Skeletal muscle cell (primary cell): ENCODE measurements around the gene MBL2.

Source experiments
- DNase-seq: peaks from one replicate; pipeline ENCODE4 v3.0.0-alpha.2; 2010; ENCODE audit warnings: low read depth
- H3K4me3 ChIP-seq: 2 replicates; pipeline ENCODE4 v1.5.1; 2011; ENCODE audit warnings: low read depth, mild to moderate bottlenecking, control low read depth, low read length, moderate library complexity

Gene MBL2

DNA sequence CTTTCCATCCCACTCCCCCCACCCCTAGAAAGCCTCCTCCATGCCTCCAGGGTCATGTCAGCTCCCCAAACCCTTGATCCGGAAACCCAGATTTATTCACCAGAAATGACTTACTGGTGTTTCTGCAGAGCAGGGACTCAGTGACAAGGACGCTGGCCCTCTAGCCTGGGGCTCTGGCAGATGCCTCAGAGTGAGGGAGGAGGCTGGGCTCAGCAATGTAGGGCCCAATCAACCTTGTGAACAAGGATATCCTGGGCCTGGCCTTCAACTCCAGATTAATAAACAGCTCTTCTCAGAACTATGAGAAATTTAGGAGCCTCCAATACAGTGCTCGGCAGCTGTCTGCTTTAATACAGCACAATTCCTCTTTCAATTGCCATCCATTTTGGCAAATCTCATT is at the start of gene MBL2:
MBL2 (minus strand) TSS at position 162 of the 400 bp plus-strand sequence. CDS start 1,149 bp downstream, outside the sequence.
- no peak within 1 kb of the TSS for H3K4me3 ChIP-seq
- DNase-seq: no peak

DNA sequence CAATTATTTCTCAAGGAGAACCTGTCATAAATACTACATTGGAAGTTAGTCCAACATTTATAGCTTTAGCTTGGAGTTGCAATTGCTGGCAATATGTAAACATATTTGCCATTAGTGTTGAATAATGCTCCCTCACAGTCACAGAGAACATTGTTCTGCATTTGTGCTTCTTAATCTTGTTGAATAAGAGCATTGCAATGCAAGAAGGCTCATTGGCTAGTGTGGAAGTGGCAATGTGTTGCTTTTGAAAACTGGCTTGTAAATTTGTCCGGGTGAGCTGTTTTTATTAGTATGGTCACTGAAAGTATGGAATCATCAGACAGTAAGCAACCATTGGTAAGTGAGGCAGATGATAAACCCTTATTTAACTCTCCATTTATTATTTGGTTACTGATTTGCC is 47.7 kb upstream of the MBL2 start:
- no peak for DNase-seq
- no peak overlapping the region for H3K4me3 ChIP-seq

DNA sequence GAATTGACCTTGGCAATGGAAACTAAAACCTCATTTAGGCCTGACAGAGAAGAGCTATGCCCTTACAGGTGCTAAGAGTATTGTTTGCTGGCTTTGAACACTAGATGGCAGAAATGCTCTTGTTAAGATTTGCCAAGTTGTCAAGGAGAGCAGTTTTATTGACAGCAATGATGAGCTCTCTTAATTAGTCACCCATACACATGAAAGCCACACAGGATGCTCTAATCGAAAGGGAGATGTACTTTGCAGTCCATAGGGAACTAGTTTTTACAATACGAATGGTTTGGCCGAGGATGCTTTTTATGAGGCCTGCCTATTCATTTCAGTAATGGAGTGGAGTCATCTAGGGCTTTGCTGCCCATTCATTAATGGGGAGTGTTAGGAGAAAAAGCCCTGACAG is 45.4 kb upstream of the MBL2 start:
- DNase-seq: peak; percentile 11

DNA sequence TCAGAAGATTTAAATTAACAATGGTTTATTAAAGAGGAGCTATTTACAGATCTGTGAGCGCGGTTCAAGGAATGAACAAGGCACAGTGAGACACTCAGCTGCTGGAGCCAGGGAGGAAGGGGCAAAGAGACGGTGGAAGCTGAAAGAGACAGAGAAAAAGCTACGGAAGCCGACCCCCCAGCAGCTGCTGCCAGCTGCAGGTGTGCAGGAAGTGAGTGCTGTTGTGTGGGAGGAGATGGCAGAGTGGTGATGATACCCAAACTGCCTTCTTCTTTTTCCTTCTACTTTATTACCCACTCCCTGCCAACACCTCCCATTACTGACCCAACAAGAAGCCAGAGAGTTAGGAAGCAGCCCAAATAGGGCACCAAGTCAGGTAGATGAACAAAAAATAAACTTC is 41.9 kb upstream of the MBL2 start:
- DNase-seq: no peak
- no peak overlapping the region for H3K4me3 ChIP-seq

More for the DNA sequence above, 45.4 kb upstream of the MBL2 start:
- H3K4me3 ChIP-seq: no peak overlapping the region

DNA sequence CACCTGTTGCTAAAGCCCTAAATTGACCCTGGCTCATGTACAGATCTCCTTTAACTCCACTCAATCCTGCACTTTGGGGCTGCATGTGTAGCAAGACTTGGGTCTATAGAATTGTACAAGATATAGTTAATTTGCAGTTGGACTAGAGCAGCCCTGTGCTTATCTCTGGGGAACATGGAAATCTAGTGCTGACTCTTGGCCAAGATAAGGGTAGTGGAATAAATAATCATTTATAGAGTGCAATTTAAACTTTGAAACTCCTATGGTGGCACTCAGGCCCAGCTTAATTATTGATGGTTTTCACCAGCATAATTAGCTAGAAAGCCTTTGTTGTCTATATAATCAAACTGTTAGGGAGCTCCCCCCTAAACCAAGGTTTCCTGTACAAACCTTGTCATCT is 39.2 kb upstream of the MBL2 start:
- no peak overlapping the region for H3K4me3 ChIP-seq
- no peak for DNase-seq

DNA sequence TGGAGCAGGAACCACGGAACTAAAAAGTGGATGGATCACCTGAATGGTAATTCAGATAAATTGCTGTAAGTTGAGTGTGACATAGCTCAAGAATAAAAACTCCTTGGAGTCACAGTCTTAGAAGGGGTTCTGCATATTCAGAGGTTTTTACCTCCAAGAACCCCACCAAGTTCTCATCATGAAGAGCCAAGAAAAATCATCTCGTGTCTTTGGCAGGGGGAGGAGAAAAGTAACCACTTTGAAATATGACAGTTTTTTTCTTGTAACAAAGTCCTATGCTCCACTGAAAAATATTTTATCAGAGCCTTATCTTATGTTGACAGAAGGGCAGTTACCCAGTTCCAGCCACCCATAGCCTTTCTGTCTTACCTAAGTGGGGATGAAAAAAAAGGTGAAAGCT is 38.2 kb upstream of the MBL2 start:
- H3K4me3 ChIP-seq: no peak overlapping the region
- no peak for DNase-seq

DNA sequence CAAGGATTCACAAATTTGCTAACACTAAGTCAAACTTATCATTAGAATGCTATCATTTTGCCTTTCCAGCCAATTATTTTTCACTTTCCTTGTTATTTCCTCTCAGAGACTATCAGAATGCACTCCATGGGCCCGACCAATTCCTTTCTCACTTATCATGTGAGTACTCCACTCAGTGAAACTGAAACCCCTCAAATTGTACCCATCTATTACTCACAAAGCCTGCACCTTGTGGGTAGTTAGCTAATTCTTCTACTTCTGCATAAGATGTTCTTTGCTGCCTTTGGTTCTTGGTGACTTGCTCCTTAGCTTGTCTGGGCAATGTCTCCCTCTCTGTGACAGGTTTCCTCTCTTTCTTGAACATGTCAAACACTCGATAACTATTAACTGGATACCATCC is 35.2 kb upstream of the MBL2 start:
- no peak for DNase-seq
- H3K4me3 ChIP-seq: no peak overlapping the region

DNA sequence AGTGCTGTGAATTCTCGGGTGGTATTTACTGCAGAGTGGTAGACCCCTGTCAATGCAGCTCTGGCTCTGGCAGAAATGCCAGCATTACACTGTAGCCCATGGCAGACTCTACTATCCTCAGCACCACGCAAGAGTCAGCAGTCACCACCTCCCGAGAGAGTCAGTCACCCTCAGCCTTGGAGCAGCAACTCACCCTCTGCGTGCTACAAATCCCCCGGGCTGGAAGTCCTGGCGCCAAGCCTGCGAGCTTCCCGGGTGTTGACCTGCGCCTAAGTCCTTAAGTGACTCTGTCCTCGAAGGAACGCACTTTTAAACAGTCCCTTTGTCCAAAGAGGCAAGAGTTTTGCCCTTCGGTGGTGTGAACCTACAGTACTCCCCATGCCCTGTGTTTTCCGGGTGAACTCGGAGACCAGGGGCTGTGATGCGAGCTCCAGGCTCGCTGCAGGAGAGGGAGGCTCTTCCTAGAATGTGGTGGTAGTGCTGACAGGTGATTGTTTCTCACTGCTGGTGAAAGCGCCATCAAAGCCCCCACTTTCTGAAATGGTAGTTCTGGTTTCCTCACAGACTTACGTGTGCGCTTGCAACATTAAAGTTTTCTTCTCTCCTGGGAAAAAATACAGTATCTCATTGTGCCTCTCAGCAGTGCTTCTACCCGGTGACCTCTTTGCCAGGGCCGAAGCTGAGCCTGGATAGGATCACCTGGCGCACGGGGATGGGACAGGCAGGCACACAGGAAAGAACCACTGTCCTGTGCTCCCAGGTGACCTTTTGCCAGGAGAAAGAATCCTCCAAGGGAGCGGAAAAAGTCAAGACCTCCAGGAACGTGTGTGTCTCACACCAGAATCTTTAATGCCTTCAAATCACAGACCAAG is 33.1 kb upstream of the MBL2 start:
- no peak overlapping the region for H3K4me3 ChIP-seq
- no peak for DNase-seq

DNA sequence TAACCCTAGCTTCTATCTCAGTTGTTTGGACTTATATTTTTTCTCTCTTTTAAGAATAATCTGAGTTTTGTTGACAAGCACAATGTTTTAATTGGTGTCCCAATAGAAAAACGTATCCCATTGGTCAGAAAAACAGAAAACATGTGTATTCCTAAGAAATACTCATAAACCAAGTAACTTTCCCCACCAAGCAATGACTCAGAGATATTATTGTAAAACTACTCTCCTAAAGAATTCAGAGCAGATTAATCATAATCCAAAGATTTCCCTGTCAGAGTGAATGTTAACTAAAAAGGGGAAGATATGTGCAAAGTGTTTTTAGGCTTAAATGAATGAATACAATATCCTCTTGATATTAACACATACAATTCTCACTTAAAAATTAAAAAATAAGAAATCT is 29.4 kb upstream of the MBL2 start:
- no peak for DNase-seq
- H3K4me3 ChIP-seq: no peak overlapping the region

DNA sequence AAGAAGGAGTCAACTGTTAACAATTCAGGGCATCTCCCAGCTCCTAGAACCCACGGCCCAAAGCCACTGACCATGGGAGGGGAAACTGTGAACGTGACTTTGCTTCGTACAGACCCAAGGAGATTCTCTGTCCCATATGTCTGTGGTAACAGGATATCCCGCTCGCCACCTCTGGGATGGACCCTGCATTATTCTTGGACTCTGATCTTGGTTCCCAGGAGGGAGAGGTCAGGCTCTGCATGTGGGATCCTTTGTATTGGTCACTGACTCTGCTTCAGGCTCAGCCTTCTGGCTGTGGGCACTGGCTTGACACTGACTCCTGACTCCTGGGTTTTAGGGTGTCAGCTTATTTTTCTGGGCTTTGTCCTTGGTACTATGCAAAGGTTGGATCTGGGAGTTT is 13.5 kb upstream of the MBL2 start:
- DNase-seq: no peak

DNA sequence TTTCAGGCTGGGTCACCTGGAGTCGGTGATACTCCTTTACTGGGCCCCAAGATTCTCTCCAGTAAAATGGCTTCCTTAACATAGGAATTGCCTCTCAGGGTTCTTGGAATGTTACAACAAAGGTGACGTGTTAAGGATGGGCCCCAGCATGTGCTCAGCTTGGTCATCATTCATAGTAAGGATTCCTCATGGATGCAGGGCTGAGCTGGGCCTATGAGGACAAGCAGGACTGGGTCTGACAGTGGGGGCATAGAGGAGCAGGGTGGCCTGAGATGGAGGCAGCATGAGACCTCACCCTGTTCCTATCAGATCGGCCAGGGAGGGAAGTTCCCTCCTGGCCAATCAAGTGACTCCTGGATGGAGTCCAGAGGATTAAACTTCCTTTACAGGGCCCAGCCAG is 12.8 kb upstream of the MBL2 start:
- H3K4me3 ChIP-seq: no peak overlapping the region
- DNase-seq: no peak

More for the DNA sequence above, 13.5 kb upstream of the MBL2 start:
- H3K4me3 ChIP-seq: no peak overlapping the region

DNA sequence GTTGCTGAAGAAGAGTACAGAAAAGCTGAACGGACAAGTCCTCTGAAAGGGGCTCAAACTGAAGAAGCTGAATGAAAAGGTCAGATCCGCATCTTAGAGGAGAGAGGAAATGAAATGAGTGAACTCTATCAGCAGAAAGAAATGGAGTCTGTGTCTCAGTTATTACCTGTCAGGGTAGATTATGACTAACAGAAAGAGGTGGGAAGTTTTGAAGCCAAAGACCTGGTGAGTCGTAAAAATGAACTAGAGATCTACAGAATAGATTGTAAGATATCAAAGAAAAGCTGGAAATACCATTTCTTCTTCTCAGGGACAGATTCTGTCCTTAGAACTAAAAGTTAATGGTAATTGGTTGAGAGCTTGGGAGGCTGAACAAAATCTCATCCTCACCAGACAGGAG is 11.1 kb upstream of the MBL2 start:
- H3K4me3 ChIP-seq: no peak overlapping the region
- no peak for DNase-seq

DNA sequence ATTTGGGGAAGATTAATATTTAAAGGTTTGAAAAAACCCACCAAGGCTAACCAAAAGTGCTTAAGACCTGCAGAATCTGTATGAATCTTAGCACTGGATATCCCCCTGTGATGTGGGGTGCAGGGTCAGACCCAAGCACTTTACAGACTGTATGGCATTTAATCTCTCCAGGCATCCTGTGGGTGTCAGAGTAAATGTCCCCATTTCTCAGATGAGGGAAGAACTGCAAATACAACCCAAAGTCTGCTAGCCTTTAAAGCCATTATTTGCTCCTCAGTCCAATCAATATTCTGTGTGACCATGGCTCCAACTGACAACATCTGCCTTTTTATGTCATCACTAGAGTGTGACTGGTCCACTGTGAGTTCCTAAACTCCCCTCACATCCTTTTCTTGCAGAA is 10.0 kb upstream of the MBL2 start:
- H3K4me3 ChIP-seq: no peak overlapping the region
- no peak for DNase-seq

DNA sequence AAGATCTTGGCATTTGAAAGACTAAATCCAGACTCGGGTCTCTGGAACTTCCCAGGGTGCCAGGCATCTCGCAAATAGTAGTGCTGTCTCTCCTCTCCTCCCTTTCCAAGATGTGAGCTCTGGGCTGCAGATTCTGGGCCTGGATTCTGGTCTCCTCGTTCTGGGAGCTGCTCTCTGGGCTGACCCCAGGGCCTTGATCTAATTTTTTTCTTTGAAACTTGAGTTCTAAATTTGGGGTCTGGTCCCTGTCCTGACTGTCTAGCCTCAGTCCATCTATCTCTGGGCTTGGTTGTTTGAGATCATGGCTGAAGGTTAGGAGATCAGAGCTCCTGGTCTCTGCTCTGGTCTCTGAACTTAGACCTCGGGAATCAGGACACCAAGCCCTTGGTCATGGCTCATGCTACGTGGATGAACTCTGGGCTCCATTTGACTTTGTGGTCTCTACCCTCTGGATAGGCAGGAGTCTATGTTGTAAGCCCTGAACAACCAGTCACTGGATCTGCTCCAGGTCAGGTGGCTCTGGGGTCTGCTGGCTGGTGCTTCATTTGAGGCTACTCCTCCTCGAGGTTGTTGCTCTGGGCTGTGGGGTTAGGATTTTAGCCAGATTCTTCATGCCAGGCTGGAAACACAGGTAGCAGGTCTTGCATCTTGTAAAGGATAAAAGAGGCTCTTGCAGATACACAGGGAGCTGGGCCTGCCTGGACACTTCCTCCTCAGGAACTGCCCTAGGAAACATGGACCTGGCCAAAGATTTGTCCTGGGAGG is 8.0 kb upstream of the MBL2 start:
- no peak for DNase-seq
- H3K4me3 ChIP-seq: no peak overlapping the region

DNA sequence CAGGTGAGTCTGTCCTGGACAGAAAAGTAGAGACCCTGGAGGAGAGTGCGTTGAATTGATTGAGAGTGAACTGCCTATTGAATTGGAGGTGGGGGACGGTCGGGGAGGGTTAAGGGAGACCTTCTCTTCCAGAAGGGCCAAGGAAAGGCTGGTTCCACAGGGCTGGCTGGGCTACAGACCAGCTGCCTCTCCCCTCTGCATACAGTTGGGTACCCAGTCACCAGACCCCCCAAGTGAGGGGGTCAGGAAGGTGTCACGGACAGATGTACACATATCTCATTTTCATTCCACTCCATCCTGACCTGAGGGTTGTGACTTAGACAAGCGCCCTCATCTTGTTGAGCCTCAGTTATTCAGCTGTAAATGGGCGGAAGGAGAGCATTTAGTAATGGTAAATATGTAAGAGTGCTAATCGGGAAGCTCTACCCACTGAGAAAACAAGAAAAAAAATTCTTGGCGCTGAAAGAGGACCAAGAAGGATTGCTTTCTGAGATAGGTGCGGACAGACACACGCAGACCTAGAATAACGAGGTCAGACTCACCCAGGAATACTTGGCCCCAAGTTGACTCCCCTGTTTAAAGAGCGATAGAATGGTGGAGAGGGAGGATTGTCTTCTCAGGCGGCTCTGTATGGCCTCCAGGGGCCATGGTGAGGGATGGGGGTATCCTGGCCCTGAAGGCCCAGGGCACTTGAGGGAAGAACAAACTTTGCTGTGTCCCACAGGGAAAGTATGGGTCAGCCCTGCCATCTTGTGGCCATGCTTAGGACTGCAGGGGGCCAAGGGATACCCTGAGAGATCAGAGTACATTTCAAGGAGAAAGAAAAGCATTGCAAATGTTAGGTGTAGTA is 7.2 kb upstream of the MBL2 start:
- DNase-seq: peak; percentile 4
- H3K4me3 ChIP-seq: no peak overlapping the region

DNA sequence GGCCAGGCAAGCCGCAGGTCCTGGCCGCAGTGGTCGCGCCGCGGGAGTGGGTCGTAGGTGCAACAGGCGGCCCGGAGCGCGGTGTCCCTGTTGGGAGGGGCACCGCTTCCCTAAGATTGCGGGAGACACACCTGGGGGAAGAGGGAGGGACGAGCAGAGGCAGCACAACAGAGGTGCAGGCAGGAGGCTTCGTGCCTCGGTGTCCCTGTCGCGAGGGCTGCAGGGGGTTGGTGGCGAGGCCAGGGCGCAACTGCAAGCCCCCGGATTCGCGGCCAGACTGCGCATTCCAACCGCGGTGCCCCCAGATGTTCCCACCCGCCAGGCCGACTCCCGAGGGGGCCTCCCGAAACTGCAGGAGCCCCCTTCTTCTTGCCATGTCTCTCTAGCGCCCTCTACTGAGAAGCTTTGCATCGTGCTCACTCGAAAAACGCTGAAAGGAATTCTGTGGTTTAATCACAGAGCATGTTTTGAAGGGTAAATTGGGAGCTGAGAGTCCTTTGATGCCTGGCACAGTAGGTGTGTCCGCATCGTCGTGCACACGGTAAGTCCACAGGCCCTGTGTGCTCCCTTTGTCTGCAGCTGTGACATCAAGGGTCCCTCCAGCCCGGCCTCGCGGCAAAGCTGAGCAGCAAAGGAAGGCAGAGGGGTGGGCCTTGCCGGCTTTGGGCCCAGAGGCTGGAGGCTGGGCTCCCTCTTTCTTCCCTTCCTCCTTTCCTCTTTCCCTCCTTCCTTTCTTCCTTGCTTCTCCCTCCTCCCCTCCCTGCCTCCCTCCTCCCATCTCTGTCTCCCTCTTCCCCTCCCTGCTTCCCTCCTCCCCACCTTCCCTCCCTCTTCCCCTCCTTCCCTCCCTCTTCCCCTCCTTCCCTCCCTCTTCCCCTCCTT is 6.2 kb upstream of the MBL2 start:
- DNase-seq: peak; percentile 3
- peak overlapping the region; percentile 6 for H3K4me3 ChIP-seq

DNA sequence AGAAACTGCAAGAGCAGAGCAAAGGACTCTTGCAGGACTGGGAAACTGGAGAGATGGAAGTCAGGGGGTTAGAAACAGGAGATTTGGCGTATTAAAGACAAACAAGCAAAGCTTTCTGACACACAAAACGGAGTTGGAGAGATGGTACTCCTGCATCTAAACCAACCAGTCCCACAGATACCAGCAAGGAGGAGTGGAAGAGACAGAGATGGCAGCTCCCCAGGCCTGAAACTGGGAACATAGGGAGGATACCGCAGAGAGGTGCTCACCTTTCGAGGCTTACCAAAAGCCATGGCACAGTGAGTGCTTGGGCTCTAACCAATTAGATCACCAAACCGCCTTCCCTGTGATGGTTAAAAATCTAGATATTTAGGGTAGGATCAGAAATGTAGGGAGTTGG is 4.8 kb upstream of the MBL2 start:
- no peak overlapping the region for H3K4me3 ChIP-seq
- DNase-seq: no peak

DNA sequence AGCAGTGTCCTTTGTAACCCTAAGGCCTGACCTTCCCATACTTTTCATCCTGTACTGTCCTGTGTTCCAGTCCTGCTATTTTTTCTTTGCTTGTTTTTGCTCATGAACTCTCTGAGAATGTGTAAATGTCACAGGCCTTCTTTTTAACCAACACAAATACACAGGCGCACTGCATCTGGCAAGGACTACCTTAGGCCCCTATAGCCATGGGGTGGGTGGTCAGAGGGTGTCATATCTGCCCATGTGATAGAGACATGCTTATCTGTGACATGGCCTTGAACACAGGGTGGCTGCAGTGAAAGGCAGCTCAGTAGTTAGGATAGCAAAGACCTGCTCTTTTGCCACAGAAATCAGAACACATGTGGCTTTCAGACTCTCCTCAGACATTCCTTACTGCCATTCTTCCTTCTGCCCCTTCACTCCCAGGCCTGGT is 3.9 kb upstream of the MBL2 start:
- DNase-seq: no peak
- H3K4me3 ChIP-seq: no peak overlapping the region

DNA sequence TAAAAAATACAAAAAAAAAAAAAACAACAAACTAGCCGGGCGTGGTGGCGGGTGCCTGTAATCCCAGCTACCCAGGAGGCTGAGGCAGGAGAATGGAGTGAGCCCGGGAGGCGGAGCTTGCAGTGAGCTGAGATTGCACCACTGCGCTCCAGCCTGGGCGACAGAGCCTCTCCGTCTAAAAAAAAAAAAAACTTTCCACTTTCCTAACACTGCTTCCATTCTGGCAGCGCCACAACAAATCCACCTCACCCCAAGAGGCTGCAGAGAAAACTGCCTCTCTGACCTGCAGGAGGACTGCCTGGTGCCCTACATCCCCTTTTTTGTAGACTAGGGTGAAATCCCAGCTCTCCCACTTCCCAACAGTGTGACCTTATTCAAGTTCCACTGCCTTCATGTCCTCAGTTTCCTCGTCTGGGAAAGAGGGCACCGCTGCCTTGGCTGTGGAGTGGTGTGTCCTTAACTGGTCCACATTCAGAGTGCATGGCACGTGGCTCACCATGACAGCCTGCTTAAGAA is 2.6 kb upstream of the MBL2 start:
- H3K4me3 ChIP-seq: no peak overlapping the region
- DNase-seq: no peak
